ENCODE measurements around the gene PRKCH. TPM values are rescaled to one million over a fixed set of nuclear protein-coding genes. Genes with fewer than 3 reads are reported as not detected.

Gene PRKCH
- total RNA-seq, 1 donor from 2014 or later, result 9.0 TPM

- TF ChIP-seq, protein P1, sequence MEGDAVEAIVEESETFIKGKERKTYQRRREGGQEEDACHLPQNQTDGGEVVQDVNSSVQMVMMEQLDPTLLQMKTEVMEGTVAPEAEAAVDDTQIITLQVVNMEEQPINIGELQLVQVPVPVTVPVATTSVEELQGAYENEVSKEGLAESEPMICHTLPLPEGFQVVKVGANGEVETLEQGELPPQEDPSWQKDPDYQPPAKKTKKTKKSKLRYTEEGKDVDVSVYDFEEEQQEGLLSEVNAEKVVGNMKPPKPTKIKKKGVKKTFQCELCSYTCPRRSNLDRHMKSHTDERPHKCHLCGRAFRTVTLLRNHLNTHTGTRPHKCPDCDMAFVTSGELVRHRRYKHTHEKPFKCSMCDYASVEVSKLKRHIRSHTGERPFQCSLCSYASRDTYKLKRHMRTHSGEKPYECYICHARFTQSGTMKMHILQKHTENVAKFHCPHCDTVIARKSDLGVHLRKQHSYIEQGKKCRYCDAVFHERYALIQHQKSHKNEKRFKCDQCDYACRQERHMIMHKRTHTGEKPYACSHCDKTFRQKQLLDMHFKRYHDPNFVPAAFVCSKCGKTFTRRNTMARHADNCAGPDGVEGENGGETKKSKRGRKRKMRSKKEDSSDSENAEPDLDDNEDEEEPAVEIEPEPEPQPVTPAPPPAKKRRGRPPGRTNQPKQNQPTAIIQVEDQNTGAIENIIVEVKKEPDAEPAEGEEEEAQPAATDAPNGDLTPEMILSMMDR (IDR thresholded peaks at IDR 0.05; ENCODE audit: unreplicated experiment), result no peak
- no peaks in the 10 kb centered on the region for H3K9me3 Mint-ChIP-seq
- no peak overlapping the region for H3K4me3 Mint-ChIP-seq
- DNase-seq (ENCODE audit: low spot score in 2 of 2, unreplicated experiment in 2 of 2), result no peak
- no peaks in the 10 kb centered on the region for H3K36me3 Mint-ChIP-seq
- peaks cover 29% of the 10 kb centered on the region for H3K4me1 Mint-ChIP-seq
- H3K27ac Mint-ChIP-seq, result no peak overlapping the region
- no peaks in the 10 kb centered on the region for H3K27me3 Mint-ChIP-seq (ENCODE audit: low read depth)
These were observed 278.6 kb downstream of the PRKCH start for GRCh38 chr14:61599942-61600341.

Other genes with a start within 250 kb of the PRKCH start
- 10.1 to 11.2 TPM (median 10.6 TPM) in 3 replicates for gene TMEM30B, start 40.2 kb upstream of the PRKCH start, total RNA-seq